NCI-H1417 (cell line): Measurements from ENCODE around the gene CD38.

Experiments used
- DNase-seq, 3 experiments: peaks; one replicate each; lab custom pipeline; 2025; lab: John Stamatoyannopoulos, UW

CD38 gene

DNA sequence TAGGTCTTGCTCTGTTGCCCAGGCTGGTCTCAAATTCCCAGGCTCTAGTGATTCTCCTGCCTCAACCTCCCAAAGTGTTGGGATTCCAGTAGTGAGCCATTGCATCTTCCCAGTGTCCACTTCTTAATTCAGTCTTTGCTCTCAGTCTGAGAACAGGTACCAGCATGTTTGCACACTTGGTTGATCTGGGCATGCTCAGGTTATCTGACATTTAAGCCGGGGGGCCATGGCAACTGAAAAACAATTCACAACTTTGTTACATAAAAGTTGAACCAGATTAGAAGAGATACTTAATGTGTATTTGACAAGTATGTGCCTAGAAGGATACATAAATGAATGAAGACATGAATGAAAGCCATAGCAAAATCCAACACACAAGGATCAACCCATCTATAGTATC lies 121.4 kb downstream of the CD38 start:
- no peak for DNase-seq

DNA sequence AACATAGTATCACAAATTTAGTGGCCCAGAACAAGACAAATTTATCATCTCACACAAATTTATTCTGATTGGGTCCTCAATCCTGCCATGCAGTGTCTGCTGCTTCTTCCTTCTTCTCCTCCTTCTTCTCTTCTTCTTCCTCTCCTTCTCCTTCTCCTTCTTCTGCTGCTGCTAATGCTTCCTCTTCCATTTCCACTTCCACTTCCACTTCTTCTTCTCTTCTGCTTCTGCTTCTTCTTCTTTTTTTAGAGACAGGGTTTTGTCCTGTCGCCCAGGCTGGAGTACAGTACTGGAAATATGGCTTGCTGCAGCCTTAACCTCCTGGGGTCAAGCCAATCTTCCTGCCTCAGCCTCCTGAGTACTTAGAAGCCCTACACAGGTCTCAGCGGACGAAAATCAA lies 122.9 kb downstream of the CD38 start:
- DNase-seq, result no peak

DNA sequence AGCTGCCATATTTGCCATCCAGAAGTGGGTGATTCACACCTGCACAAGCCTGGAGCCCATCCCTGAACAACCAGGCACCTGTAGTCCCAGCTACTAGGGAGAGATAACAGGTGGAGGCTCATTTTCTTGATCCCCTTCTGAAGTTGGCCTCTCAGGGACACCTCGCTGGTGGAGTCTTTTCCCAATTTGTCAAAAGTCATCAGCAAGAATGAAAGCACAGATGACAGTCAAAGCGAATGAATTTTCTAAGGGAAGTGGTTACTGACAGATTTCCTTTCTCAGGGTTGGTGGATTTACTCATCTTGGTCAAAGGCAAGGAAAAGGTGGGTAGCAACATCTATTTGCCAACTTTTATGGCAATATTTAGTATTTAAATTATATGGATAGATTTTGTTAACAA lies 123.9 kb downstream of the CD38 start:
- no peak for DNase-seq

DNA sequence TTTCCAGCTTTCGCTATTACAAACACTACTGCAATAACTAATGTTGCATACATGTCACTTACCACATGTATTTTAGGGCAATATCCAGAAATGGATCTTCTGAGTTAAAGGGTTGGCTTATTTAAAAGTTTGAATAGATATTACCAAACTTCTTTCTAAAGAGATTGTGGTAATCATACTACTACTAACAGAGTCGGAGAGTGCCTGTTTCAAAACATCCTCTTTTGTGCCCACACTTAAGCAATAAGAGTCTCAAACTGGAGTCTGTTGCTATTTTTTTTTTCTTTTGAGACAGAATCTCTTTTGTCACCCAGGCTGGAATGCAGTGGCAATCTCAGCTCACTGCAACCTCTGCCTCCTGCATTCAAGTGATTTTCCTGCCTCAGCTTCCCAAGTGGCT lies 124.6 kb downstream of the CD38 start:
- DNase-seq, result no peak
